Measurements from ENCODE around the gene BABAM2.

DNA sequence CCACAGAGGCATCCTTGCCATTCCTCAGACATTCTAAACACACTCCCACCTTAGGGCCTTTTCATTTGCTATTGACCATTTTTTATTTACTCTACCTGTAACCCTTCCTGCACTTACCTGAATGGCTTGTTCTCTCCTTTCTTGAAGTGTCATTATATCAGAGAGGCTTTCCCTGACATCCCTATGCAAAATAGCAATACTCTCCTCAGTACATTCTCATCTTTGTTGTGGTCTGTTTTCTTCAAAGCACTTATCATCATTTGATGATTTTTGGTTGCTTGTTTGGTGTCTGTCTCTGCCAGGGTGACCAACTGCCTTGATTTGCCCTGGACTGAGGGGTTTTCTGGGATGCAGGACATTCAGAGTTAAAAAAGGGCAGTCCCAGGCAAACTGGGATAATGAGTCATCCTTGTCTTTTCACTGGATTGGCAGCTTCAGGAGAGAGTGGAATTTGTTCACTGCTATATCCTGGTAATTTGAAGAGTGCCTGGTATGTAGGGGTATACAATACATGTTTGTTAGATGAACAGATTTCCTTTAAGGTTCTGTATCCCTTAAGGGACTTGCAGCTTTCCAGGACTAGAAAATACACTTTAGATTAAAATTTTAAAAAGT lies 102.4 kb downstream of the BABAM2 start:
- TF ChIP-seq EZH2 (IDR thresholded peaks at IDR 0.05) = no peak
- TF ChIP-seq, protein P1, sequence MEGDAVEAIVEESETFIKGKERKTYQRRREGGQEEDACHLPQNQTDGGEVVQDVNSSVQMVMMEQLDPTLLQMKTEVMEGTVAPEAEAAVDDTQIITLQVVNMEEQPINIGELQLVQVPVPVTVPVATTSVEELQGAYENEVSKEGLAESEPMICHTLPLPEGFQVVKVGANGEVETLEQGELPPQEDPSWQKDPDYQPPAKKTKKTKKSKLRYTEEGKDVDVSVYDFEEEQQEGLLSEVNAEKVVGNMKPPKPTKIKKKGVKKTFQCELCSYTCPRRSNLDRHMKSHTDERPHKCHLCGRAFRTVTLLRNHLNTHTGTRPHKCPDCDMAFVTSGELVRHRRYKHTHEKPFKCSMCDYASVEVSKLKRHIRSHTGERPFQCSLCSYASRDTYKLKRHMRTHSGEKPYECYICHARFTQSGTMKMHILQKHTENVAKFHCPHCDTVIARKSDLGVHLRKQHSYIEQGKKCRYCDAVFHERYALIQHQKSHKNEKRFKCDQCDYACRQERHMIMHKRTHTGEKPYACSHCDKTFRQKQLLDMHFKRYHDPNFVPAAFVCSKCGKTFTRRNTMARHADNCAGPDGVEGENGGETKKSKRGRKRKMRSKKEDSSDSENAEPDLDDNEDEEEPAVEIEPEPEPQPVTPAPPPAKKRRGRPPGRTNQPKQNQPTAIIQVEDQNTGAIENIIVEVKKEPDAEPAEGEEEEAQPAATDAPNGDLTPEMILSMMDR (IDR thresholded peaks at IDR 0.05) = no peak
- no peak for TF ChIP-seq EZH2phosphoT487 (IDR thresholded peaks at IDR 0.05)

All from neural progenitor cell (in vitro differentiated cells).